GM12892 (cell line): ENCODE data around the gene TSFM.

Experiments used
- POLR2A ChIP-seq: IDR thresholded peaks from 2 replicates; pipeline ENCODE4 v1.6.1; 2011; ENCODE audit warnings: low read depth, low read length, control low read depth
- POLR2AphosphoS5 ChIP-seq: IDR thresholded peaks from 2 replicates; pipeline ENCODE4 v1.6.1; 2011; ENCODE audit warnings: low read depth, low read length, control low read depth
- TAF1 ChIP-seq: IDR thresholded peaks from 2 replicates; pipeline ENCODE4 v1.6.1; 2011; ENCODE audit warnings: low read depth, mild to moderate bottlenecking, control low read depth, low read length, borderline replicate concordance

DNA sequence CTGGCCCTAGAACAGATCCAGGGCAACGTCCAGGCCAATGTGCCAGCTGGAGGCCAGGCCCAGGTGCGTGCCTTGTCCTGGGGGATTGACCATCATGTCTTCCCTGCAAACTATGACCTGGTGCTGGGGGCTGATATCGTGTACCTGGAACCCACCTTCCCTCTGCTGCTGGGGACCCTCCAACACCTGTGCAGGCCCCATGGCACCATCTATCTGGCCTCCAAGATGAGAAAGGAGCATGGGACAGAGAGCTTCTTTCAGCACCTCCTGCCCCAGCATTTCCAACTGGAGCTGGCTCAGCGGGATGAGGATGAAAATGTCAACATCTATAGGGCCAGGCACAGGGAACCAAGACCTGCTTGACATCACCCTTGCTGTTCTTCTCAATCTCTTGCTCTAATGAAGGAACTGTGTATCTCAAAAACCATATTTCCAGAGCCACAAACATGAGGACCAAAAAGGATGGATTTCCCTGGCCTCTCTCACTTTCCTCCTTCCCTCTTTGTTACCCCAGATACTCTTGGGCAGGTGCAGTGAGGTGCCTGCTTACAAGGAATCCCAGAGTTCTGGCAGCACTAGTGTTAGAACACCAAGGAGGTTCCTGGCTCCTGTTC lies 2.2 kb upstream of the TSFM start:
- TF ChIP-seq TAF1, result no peak
- TF ChIP-seq POLR2AphosphoS5, result no peak
- no peak for TF ChIP-seq POLR2A
